Endothelial cell (in vitro differentiated cells): ENCODE measurements around the gene POLR3C. TPM values are rescaled to one million over a fixed set of nuclear protein-coding genes. Genes with fewer than 3 reads are reported as not detected.
A peak's percentile ranks its signal among the peaks of the same experiment; 100 is the strongest.

Experiments used
- DNase-seq: peaks from one replicate; pipeline ENCODE4 v3.0.0; 2021; ENCODE audit warnings: low spot score
- H3K27ac Mint-ChIP-seq: one replicate; pipeline ENCODE4 v1.8.0; 2021; ENCODE audit warnings: mixed read lengths, inconsistent platforms; ENCODE audit not compliant: unreplicated experiment
- H3K27me3 Mint-ChIP-seq: one replicate; pipeline ENCODE4 v1.8.0; 2021; ENCODE audit warnings: mild to moderate bottlenecking, moderate library complexity, mixed read lengths, inconsistent platforms; ENCODE audit not compliant: unreplicated experiment
- H3K36me3 Mint-ChIP-seq: one replicate; pipeline ENCODE4 v1.8.0; 2021; ENCODE audit warnings: mild to moderate bottlenecking, low read depth, mixed read lengths, inconsistent platforms; ENCODE audit not compliant: unreplicated experiment
- H3K4me1 Mint-ChIP-seq: one replicate; pipeline ENCODE4 v1.8.0; 2021; ENCODE audit warnings: mild to moderate bottlenecking, mixed read lengths, inconsistent platforms; ENCODE audit not compliant: unreplicated experiment
- H3K4me3 Mint-ChIP-seq: one replicate; pipeline ENCODE4 v1.8.0; 2021; ENCODE audit warnings: mild to moderate bottlenecking, mixed read lengths, inconsistent platforms; ENCODE audit not compliant: unreplicated experiment
- H3K9me3 Mint-ChIP-seq: one replicate; pipeline ENCODE4 v1.8.0; 2021; ENCODE audit warnings: mixed read lengths, inconsistent platforms; ENCODE audit not compliant: unreplicated experiment
- total RNA-seq: library from RNA; stranded (reverse); fragmentation: NEBNext Ultra II Directional; extraction: Animal tissue kit (Norgen Biotek cat#: 25700); gene quantifications from one replicate; pipeline ENCODE4 v1.2.1, GENCODE V29; 2021; ENCODE audit not compliant: unreplicated experiment
- TF ChIP-seq, protein P1 (sequence below): fragments of 200-600 bp; sonication (generic); IDR thresholded peaks from one replicate; pipeline ENCODE4 v1.5.0; 2021; ENCODE audit warnings: antibody characterized with exemption; ENCODE audit not compliant: unreplicated experiment

The POLR3C gene
- total RNA-seq, 1 donor from 2014 or later: 28.4 TPM

DNA sequence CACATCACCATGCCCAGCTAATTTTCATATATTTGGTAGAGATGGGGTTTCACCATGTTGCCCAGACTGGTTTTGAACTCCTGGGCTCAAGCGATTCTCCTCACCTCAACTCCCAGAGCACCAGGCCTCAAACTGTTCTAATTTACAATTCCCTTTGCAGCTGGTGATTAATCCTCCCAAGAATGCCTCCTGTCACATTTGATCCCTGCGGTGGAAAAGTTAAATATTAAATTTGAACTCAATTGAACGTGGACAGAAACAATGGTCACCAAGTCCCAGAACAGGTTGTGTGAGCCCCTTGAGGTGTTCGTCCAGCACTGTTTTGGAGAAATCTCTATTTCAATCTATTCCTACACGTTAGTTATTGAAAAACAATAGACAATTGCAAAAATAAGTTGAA, 63.6 kb downstream of the POLR3C start:
- Mint-ChIP-seq H3K9me3 (no peaks in the 10 kb centered on the region), H3K27me3 (peaks cover 9% of the 10 kb centered on the region), H3K36me3 (no peaks in the 10 kb centered on the region), H3K27ac (no peak overlapping the region), H3K4me1 (peaks cover 42% of the 10 kb centered on the region), H3K4me3 (no peak overlapping the region)
- TF ChIP-seq, protein P1, sequence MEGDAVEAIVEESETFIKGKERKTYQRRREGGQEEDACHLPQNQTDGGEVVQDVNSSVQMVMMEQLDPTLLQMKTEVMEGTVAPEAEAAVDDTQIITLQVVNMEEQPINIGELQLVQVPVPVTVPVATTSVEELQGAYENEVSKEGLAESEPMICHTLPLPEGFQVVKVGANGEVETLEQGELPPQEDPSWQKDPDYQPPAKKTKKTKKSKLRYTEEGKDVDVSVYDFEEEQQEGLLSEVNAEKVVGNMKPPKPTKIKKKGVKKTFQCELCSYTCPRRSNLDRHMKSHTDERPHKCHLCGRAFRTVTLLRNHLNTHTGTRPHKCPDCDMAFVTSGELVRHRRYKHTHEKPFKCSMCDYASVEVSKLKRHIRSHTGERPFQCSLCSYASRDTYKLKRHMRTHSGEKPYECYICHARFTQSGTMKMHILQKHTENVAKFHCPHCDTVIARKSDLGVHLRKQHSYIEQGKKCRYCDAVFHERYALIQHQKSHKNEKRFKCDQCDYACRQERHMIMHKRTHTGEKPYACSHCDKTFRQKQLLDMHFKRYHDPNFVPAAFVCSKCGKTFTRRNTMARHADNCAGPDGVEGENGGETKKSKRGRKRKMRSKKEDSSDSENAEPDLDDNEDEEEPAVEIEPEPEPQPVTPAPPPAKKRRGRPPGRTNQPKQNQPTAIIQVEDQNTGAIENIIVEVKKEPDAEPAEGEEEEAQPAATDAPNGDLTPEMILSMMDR: no peak
- DNase-seq: no peak

DNA sequence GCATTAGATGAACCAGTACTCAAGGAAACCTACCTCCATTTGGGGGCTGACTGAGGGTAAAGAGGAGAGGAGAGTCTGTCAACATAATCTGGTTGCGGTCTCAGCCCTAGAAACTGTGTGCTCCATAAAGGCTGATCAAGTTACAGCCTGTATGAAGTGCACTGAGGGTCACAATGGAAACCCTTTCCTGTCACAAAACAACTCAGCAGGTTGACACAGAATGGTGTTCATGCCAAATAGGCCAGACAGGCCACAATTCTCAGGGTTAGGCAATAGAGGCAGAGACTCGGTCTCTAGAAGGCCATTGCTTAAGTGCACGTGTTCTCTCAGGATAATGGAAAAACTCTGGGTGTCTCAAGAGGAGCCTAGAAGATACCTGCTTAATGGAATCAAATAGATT, 65.7 kb downstream of the POLR3C start:
- Mint-ChIP-seq H3K9me3 (no peaks in the 10 kb centered on the region), H3K4me1 (peaks cover 55% of the 10 kb centered on the region), H3K36me3 (no peaks in the 10 kb centered on the region), H3K27ac (no peak overlapping the region), H3K27me3 (peaks cover 5% of the 10 kb centered on the region), H3K4me3 (no peak overlapping the region)
- DNase-seq: no peak
- TF ChIP-seq, protein P1: no peak

DNA sequence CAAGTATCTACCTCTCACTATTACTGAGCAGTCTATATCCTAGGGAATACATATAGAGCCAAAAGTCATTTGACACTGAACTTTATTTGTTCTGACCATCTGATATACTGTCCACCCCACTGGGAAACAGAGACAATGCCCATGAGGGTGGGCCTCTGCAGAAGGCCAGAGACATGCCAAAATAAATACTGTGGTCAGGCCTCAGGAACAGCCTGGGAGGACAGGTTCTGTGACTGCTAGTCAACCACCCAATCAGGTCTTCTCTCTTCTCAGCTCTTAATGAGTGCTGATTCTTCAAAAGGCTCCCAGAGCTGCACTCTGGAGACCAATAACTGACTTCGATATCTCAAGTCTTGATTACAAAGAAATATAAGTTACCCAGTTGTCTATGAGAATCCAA, 67.1 kb downstream of the POLR3C start:
- TF ChIP-seq, protein P1: no peak
- Mint-ChIP-seq H3K4me3 (no peak overlapping the region), H3K27me3 (peaks cover 2% of the 10 kb centered on the region), H3K36me3 (peaks cover 5% of the 10 kb centered on the region), H3K4me1 (peaks cover 46% of the 10 kb centered on the region), H3K9me3 (no peaks in the 10 kb centered on the region), H3K27ac (peak overlapping the region; percentile 43)
- DNase-seq: no peak

DNA sequence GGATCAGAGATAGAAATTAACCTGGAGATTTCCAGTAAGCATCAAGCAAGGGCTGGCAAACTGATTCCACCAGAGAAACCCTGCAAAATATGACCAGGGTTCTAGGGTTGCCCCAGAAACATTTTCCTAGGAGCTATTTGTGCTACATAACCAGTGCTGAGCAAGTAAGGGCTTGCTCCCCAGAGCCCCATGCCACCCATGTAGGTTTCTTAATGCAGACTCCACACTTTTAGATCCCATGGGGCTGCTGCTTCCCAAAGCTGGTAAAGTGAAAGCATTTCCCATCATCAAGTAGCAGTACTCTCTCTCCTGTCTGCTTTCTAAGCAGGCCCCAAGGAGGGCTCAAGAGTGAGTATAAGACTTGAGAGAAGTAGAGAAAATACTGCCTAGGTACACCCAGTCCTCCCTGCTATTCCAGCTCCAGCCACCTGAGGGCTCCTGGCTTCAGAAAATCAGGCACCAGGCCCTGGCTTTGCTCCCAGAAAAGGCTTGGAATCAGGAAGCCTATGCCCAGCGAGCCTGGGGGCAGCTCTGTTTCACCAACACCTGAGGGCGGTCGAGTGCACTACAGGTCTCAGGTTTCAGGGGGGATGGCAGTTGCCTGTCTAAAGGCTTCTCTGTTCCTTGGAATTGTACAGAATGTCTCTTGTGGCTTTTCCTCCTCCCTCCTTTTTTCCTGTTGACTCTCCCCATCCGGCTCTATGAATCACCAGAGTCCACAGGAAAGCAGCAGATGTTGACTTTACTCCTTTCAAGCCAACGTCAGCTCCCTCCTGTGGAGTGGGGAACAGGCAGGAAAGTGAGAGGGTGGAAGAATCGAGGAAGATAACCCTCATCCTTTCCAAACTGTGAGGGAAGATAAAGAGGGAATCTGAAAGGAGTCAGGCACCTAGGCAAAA, 67.8 kb downstream of the POLR3C start:
- H3K9me3 Mint-ChIP-seq: no peaks in the 10 kb centered on the region
- DNase-seq: peak; percentile 97
- peaks cover 2% of the 10 kb centered on the region for H3K27me3 Mint-ChIP-seq
- H3K27ac Mint-ChIP-seq: peak overlapping the region; percentile 99
- peak overlapping the region; percentile 66 for H3K4me3 Mint-ChIP-seq
- H3K36me3 Mint-ChIP-seq: peaks cover 9% of the 10 kb centered on the region
- TF ChIP-seq, protein P1: peak; percentile 87
- peaks cover 40% of the 10 kb centered on the region for H3K4me1 Mint-ChIP-seq

DNA sequence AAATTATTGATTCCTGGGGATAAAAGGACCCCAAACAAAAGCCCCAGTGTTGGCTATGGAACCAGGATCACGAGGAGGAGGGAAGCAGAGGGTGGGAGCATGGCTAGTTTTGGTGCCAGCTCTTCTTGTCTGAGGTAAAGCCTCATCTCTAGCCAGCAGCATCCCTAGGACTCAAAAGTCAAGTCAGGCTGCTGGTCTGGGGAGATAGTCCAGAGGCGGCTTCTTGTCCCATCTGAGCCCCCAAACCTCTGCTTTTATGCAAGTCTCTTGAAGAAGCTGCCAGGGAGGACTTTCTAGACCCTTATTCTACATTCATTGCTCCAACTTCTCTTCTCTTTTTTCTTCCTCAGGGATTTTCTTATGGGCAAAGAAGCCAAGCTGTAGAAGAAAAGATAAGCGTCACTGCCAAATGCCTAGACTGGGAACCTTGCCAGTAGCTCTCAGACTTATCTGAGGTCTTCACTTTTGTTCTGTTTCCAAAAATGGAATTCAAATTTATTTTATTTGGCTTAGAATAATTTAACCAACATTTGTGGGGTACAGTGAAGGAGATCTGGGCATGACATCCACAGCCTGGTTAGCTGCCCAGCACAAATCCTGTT, 68.6 kb downstream of the POLR3C start:
- Mint-ChIP-seq H3K4me1 (peaks cover 40% of the 10 kb centered on the region), H3K4me3 (peak overlapping the region; percentile 66)
- TF ChIP-seq, protein P1: no peak

More for the DNA sequence above, 68.6 kb downstream of the POLR3C start:
- no peaks in the 10 kb centered on the region for H3K9me3 Mint-ChIP-seq
- H3K27me3 Mint-ChIP-seq: peaks cover 2% of the 10 kb centered on the region
- peak overlapping the region; percentile 99 for H3K27ac Mint-ChIP-seq
- no peak for DNase-seq
- peaks cover 12% of the 10 kb centered on the region for H3K36me3 Mint-ChIP-seq
